Spinal cord (tissue), 4 donors: ENCODE data around the gene KCNJ13. TPM values are rescaled to one million over a fixed set of nuclear protein-coding genes. Genes with fewer than 3 reads are reported as not detected.

Experiments
- polyA plus RNA-seq, 2 donors: library from polyadenylated mRNA; unstranded; fragments of 120-200 nt; gene quantifications; one replicate each; pipeline ENCODE4 v1.2.1, GENCODE V29; 2013; ENCODE audit not compliant: insufficient read length in 2 of 2
- small RNA-seq: library from RNA; depleted of rRNA; stranded (forward); fragments of <200 nt; gene quantifications from one replicate; pipeline ENCODE3, GENCODE V24; 2014; ENCODE audit warnings: low replicate concordance
- total RNA-seq, 2 donors: library from RNA; depleted of rRNA in 1 of 2; stranded (reverse); fragments of 120-200 nt in 1 of 2; fragments of >200 nt in 1 of 2; gene quantifications; one replicate each; pipeline versions ENCODE4 v1.2.3 to v1.2.4, GENCODE V29; 2013 to 2014

The KCNJ13 gene
- total and polyA plus RNA-seq, 4 donors, result 0.24 to 94.8 (median 9.3) TPM

Small RNA genes lying within 50 kb of the gene (small RNA-seq; reads per million reads assigned to genes)
- gene RNU6-107P, result not detected

Other genes starting within 250 kb of the KCNJ13 start
- under 1 TPM in 1 of 2 donors, not detected in 1; 0.06 TPM for gene CHRNG, start 236.9 kb downstream of the KCNJ13 start, total RNA-seq
- under 1 TPM; 0.35 TPM for gene CHRNG, start 236.9 kb downstream of the KCNJ13 start, polyA plus RNA-seq
- gene TIGD1, start 226.0 kb downstream of the KCNJ13 start, total RNA-seq, result 10 to 100 TPM in 1 of 2 donors, 1 to 10 TPM in 1; 5.9 to 11.1 TPM
- 10 to 100 TPM in 1 of 2 donors, 1 to 10 TPM in 1; 9.8 to 10.8 TPM for gene TIGD1, start 226.0 kb downstream of the KCNJ13 start, polyA plus RNA-seq
- 10 to 100 TPM; 37.4 to 84.4 TPM for gene EIF4E2, start 225.9 kb downstream of the KCNJ13 start, total RNA-seq
- 10 to 100 TPM; 71.7 to 72.7 TPM for gene EIF4E2, start 225.9 kb downstream of the KCNJ13 start, polyA plus RNA-seq
- 10 to 100 TPM in 1 of 2 donors, 1 to 10 TPM in 1; 6.5 to 13.7 TPM for gene EFHD1, start 143.0 kb downstream of the KCNJ13 start, total RNA-seq
- gene EFHD1, start 143.0 kb downstream of the KCNJ13 start, polyA plus RNA-seq, result 10 to 100 TPM; 42.9 to 49.0 TPM
- gene GIGYF2, start 79.2 kb downstream of the KCNJ13 start, total RNA-seq, result 10 to 100 TPM; 81.5 to 98.7 TPM
- 10 to 100 TPM; 38.9 to 49.5 TPM for gene GIGYF2, start 79.2 kb downstream of the KCNJ13 start, polyA plus RNA-seq
- gene SNORC, start 93.7 kb upstream of the KCNJ13 start, total RNA-seq, result 1 to 10 TPM; 3.1 to 4.6 TPM
- 10 to 100 TPM; 10.2 to 10.8 TPM for gene SNORC, start 93.7 kb upstream of the KCNJ13 start, polyA plus RNA-seq
- gene NGEF, start 236.7 kb upstream of the KCNJ13 start, total RNA-seq, result 10 to 100 TPM; 15.4 to 19.4 TPM
- gene NGEF, start 236.7 kb upstream of the KCNJ13 start, polyA plus RNA-seq, result 10 to 100 TPM; 38.9 to 46.3 TPM